ENCODE results near the gene FBN2. TPM values are rescaled to one million over a fixed set of nuclear protein-coding genes. Genes with fewer than 3 reads are reported as not detected.

The FBN2 gene
- total RNA-seq, 1 experiment from 2014 or later: 0.22 TPM

- no peaks in the 10 kb centered on the region for H3F3A ChIP-seq (ENCODE audit: insufficient read depth, low read depth)
- no peaks in the 10 kb centered on the region for H3K9me2 ChIP-seq (ENCODE audit: insufficient read depth)
- TF ChIP-seq CTCF (conservative IDR thresholded peaks at IDR 0.05): no peak
- no peak for TF ChIP-seq EZH2 (IDR thresholded peaks at IDR 0.05; ENCODE audit: low read depth)
- H3K9me3 ChIP-seq (ENCODE audit: insufficient read depth, low read depth): no peaks in the 10 kb centered on the region
- POLR2A ChIA-PET (ENCODE audit: unreplicated experiment): no interaction called here
- no peaks in the 10 kb centered on the region; the same call in 1 of the 2 replicates for H4K20me1 ChIP-seq (ENCODE audit: insufficient read depth)
- no peak for DNase-seq
- no peak overlapping the region for H3K4me2 ChIP-seq
- no TSS peak for BruUV-seq (replicated peaks)
- CTCF ChIA-PET: no interaction called here
- H3K79me2 ChIP-seq (ENCODE audit: low read depth): no peaks in the 10 kb centered on the region
- intact Hi-C loops (cut with micrococcal nuclease; ENCODE audit: unreplicated experiment): no loop called here
- H3K36me3 ChIP-seq (ENCODE audit: low read depth): no peaks in the 10 kb centered on the region
- no peak overlapping the region for H3K4me3 ChIP-seq
- peaks cover 5% of the 10 kb centered on the region; the same call in 1 of the 2 replicates for H3K4me1 ChIP-seq (replicated peaks; ENCODE audit: insufficient read depth)
- H3K27me3 ChIP-seq (ENCODE audit: insufficient read depth, low read depth): no peaks in the 10 kb centered on the region
- H3K27ac ChIP-seq: no peak overlapping the region
- no peak overlapping the region for H2AFZ ChIP-seq
Observed at GRCh38 chr5:128408622-128409021, 129.4 kb downstream of the FBN2 start.

- Histone ChIP-seq H3K27ac (no peak overlapping the region), H3K4me2 (no peak overlapping the region), H3K79me2 (ENCODE audit: low read depth) (no peaks in the 10 kb centered on the region), H3K36me3 (ENCODE audit: low read depth) (no peaks in the 10 kb centered on the region), H3K9me2 (ENCODE audit: insufficient read depth) (no peaks in the 10 kb centered on the region), H3K4me1 (replicated peaks; ENCODE audit: insufficient read depth) (peaks cover 5% of the 10 kb centered on the region; the same call in 1 of the 2 replicates), H3F3A (ENCODE audit: insufficient read depth, low read depth) (no peaks in the 10 kb centered on the region), H3K9me3 (ENCODE audit: insufficient read depth, low read depth) (no peaks in the 10 kb centered on the region), H4K20me1 (ENCODE audit: insufficient read depth) (no peaks in the 10 kb centered on the region; the same call in 1 of the 2 replicates), H2AFZ (no peak overlapping the region), H3K4me3 (no peak overlapping the region), H3K27me3 (ENCODE audit: insufficient read depth, low read depth) (no peaks in the 10 kb centered on the region)
- intact Hi-C loops (cut with micrococcal nuclease; ENCODE audit: unreplicated experiment): no loop called here
- no peak for DNase-seq
- CTCF ChIA-PET: no interaction called here
- POLR2A ChIA-PET (ENCODE audit: unreplicated experiment): no interaction called here
- no peak for TF ChIP-seq EZH2 (IDR thresholded peaks at IDR 0.05; ENCODE audit: low read depth)
- TF ChIP-seq CTCF (conservative IDR thresholded peaks at IDR 0.05): no peak
- no TSS peak for BruUV-seq (replicated peaks)
Observed at GRCh38 chr5:128407944-128408343, 130.1 kb downstream of the FBN2 start.

DNA sequence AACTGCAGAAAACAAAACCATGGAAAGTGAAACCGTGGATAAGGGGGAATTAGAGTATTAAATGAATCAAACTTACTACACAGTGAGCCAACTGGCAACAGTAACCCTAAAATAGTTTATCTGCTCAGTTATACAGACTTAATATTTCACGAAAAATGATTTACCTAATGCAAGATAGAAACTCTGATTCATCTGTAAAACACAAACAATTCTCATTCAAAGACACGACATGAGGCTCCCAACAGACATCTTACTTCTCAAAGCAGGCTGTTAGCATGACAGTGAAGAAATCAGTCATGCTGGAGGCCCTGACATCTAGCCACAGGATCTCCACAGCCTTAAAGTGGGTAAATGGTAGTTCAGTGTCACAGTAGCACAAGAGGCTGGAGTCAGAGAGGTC, 131.2 kb downstream of the FBN2 start:
- H3F3A ChIP-seq (ENCODE audit: insufficient read depth, low read depth): no peaks in the 10 kb centered on the region
- no peaks in the 10 kb centered on the region for H3K36me3 ChIP-seq (ENCODE audit: low read depth)
- no peaks in the 10 kb centered on the region for H3K79me2 ChIP-seq (ENCODE audit: low read depth)
- intact Hi-C loops (cut with micrococcal nuclease; ENCODE audit: unreplicated experiment): no loop called here
- H4K20me1 ChIP-seq (ENCODE audit: insufficient read depth): no peaks in the 10 kb centered on the region; the same call in 1 of the 2 replicates
- ChIA-PET CTCF (no interaction called here), POLR2A (ENCODE audit: unreplicated experiment) (no interaction called here)
- no peaks in the 10 kb centered on the region for H3K27me3 ChIP-seq (ENCODE audit: insufficient read depth, low read depth)
- no peaks in the 10 kb centered on the region for H3K9me3 ChIP-seq (ENCODE audit: insufficient read depth, low read depth)
- no TSS peak for BruUV-seq (replicated peaks)
- H2AFZ ChIP-seq: no peak overlapping the region
- H3K9me2 ChIP-seq (ENCODE audit: insufficient read depth): no peaks in the 10 kb centered on the region
- TF ChIP-seq CTCF (conservative IDR thresholded peaks at IDR 0.05) (no peak), EZH2 (IDR thresholded peaks at IDR 0.05; ENCODE audit: low read depth) (no peak)
- no peak overlapping the region for H3K4me2 ChIP-seq
- no peak overlapping the region for H3K4me3 ChIP-seq
- no peak overlapping the region for H3K27ac ChIP-seq
- no peak for DNase-seq
- H3K4me1 ChIP-seq (replicated peaks; ENCODE audit: insufficient read depth): peaks cover 5% of the 10 kb centered on the region; the same call in 1 of the 2 replicates
